Right lobe of liver (tissue), 4 donors: ENCODE data around the gene CYB5D1.

Source experiments
- POLR2A ChIP-seq: fragments of 450-650 bp; IDR thresholded peaks from one replicate; pipeline ENCODE4 v1.6.1; 2017; ENCODE audit warnings: antibody characterized with exemption, mild to moderate bottlenecking
- TF ChIP-seq, protein P1 (sequence below), 4 donors: fragments of 200-600 bp in 3 of 4; fragments of 450-650 bp in 1 of 4; IDR thresholded peaks; one replicate each; pipeline versions ENCODE4 v1.5.1 to v1.8.0; 2016 to 2022; ENCODE audit warnings: antibody characterized with exemption in 4 of 4, mild to moderate bottlenecking in 2 of 4
- donor health status: DM: no; HTN: no; CAD: no.
- donor health status: DM: no; HTN: no; CAD: no.
- donor health status: DM: no; HTN: yes; CAD: no.

- TF ChIP-seq, protein P1, sequence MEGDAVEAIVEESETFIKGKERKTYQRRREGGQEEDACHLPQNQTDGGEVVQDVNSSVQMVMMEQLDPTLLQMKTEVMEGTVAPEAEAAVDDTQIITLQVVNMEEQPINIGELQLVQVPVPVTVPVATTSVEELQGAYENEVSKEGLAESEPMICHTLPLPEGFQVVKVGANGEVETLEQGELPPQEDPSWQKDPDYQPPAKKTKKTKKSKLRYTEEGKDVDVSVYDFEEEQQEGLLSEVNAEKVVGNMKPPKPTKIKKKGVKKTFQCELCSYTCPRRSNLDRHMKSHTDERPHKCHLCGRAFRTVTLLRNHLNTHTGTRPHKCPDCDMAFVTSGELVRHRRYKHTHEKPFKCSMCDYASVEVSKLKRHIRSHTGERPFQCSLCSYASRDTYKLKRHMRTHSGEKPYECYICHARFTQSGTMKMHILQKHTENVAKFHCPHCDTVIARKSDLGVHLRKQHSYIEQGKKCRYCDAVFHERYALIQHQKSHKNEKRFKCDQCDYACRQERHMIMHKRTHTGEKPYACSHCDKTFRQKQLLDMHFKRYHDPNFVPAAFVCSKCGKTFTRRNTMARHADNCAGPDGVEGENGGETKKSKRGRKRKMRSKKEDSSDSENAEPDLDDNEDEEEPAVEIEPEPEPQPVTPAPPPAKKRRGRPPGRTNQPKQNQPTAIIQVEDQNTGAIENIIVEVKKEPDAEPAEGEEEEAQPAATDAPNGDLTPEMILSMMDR (IDR thresholded peaks at IDR 0.05), result no peak
- no peak for TF ChIP-seq POLR2A
Observed at GRCh38 chr17:7832431-7832830, 25.4 kb upstream of the CYB5D1 start.
